ENCODE results near the gene AGAP5. TPM values are rescaled to one million over a fixed set of nuclear protein-coding genes. Genes with fewer than 3 reads are reported as not detected.
"Not testable (repeated sequence)": the region's sequence is repeated elsewhere in the genome, so short reads cannot be mapped to it uniquely, and the experiment has no call there.

The AGAP5 gene
- total and polyA plus RNA-seq, 4 experiments from 2014 or later, result 0.15 to 15.3 (median 13.6) TPM; not detected in 1

DNA sequence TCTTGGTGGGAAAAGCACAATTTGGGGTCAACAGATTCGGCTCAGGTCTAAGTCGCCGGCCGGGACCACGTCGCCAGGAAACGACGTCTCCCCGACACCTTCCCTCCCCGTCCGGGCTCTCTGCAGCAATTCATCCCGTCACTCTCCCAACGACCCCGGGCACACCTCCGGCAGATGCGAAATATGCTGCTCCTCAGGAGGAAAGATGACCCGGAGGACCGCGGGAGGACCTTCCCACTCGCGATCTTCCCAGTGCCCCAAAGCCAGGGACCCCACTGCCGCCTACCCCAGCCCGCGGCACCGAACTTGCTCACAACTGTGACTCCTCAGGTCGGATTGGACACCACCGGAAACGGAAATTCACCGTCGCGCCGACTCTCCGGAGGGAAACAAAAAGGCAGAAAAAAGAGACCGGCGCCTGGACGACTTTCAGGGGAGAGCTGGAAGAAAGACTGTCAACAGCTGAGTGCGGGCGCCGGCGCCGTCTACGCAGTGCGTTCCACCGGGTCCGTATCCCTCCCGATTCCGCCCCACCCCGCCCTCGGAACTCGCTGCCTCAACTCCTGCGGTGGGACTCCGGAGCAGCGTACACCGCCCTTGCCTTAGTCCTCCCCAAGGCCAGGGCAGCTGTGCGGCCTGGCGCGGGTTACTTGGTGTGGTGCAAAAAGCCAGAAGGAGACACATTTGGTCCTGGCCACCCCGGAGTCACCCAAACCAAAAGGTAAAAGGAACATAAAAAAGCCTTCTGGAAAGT lies 32.4 kb upstream of the AGAP5 start:
- intact Hi-C loops (cut with micrococcal nuclease), result loop anchor here (1.0 to 5.0 kb wide), 5 partner anchors 14 to 233 kb away; partner anchors contain the start of genes NDST2, PPP3CB, SEC24C and ZSWIM8
- Histone ChIP-seq H3K9me3 (ENCODE audit: control insufficient read depth in 1 of 2, low read length in 2 of 2) (no peaks in the 10 kb centered on the region), H3K4me3 (ENCODE audit: low read length in 2 of 2) (peak overlapping the region; percentile 78 to 81), H3K36me3 (ENCODE audit: insufficient read depth, low read length) (peaks cover 15% of the 10 kb centered on the region), H3K27me3 (ENCODE audit: insufficient read depth, low read length) (no peaks in the 10 kb centered on the region), H3K4me1 (ENCODE audit: insufficient read depth, low read length) (peaks cover 15% of the 10 kb centered on the region), H3K27ac (ENCODE audit: low read depth, low read length) (peak overlapping the region; percentile 78)
- peak; percentile 87 to 92 (median 90) for DNase-seq
- peak overlapping the region; percentile 97 to 100 (median 98) for H3K27ac Mint-ChIP-seq
- H3K36me3 Mint-ChIP-seq, result peaks cover 16 to 37% of the 10 kb centered on the region in 2 donors
- peak overlapping the region; percentile 98 to 100 (median 100) for H3K4me3 Mint-ChIP-seq
- peaks cover 0 to 2% (median 0%) of the 10 kb centered on the region in 8 donors for H3K9me3 Mint-ChIP-seq
- CTCF ChIA-PET (ENCODE audit: partially characterized antibody), result interaction anchor here (1.0 to 2.0 kb wide), 4 partner anchors 13 to 80 kb away, joined by 3 to 17 read pairs (median 4); partner anchors contain the start of gene SEC24C
- no peaks in the 10 kb centered on the region for H3K27me3 Mint-ChIP-seq
- H3K4me1 Mint-ChIP-seq, result peaks cover 12 to 39% (median 21%) of the 10 kb centered on the region in 4 donors
- POLR2A ChIA-PET (ENCODE audit: partially characterized antibody), result interaction anchor here (1.1 to 3.2 kb wide), 15 partner anchors 13 to 317 kb away, joined by 3 to 79 read pairs (median 5); partner anchors contain the start of genes CHCHD1, PPP3CB, SEC24C and ZSWIM8

DNA sequence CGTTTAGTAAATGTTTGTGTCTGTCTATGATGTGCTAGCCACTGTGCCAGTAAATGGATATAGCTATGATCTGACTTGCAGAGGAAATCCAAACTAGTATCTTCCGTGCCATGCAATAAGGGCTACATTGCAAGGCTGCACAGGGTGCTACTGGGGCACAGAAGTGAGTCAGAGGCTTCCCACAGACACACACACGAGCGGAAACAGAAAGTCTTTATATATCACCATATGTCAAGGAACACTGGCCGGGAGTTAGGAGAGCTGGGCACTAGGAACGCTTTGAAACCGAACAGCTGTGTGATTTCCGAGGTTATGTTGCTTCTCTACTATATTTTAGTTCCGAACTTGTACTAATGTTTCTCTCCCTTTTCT lies 31.9 kb upstream of the AGAP5 start:
- H3K9me3 ChIP-seq (ENCODE audit: control insufficient read depth in 1 of 2, low read length in 2 of 2); H3K27me3 ChIP-seq (ENCODE audit: insufficient read depth, low read length); H3K27me3 Mint-ChIP-seq; H3K9me3 Mint-ChIP-seq: not testable (repeated sequence)
- ChIA-PET CTCF (ENCODE audit: partially characterized antibody) (interaction anchor here (2.0 kb wide), 1 partner anchor 81 kb away, joined by 6 read pairs; no protein-coding TSS in a partner anchor), POLR2A (ENCODE audit: partially characterized antibody) (interaction anchor here (1.1 to 3.2 kb wide), 13 partner anchors 12 to 238 kb away, joined by 3 to 79 read pairs (median 8); partner anchors contain the start of genes CHCHD1, PPP3CB, SEC24C and ZSWIM8)
- H3K27ac ChIP-seq (ENCODE audit: low read depth, low read length), result peak overlapping the region; percentile 78
- H3K27ac Mint-ChIP-seq, result peak overlapping the region; percentile 97 to 100 (median 98)
- H3K4me3 Mint-ChIP-seq, result peak overlapping the region; percentile 98 to 100 (median 100)
- peaks cover 16 to 39% of the 10 kb centered on the region in 2 donors for H3K36me3 Mint-ChIP-seq
- H3K4me1 ChIP-seq (ENCODE audit: insufficient read depth, low read length), result peaks cover 15% of the 10 kb centered on the region
- peaks cover 10 to 35% (median 20%) of the 10 kb centered on the region in 4 donors for H3K4me1 Mint-ChIP-seq
- DNase-seq, result peak in 1 of 5 donors; percentile 77
- H3K4me3 ChIP-seq (ENCODE audit: low read length in 2 of 2), result peak overlapping the region; percentile 78 to 81
- intact Hi-C loops (cut with micrococcal nuclease), result loop anchor here (1.0 to 5.0 kb wide), 5 partner anchors 15 to 232 kb away; partner anchors contain the start of genes NDST2, PPP3CB, SEC24C and ZSWIM8
- peaks cover 15% of the 10 kb centered on the region for H3K36me3 ChIP-seq (ENCODE audit: insufficient read depth, low read length)

DNA sequence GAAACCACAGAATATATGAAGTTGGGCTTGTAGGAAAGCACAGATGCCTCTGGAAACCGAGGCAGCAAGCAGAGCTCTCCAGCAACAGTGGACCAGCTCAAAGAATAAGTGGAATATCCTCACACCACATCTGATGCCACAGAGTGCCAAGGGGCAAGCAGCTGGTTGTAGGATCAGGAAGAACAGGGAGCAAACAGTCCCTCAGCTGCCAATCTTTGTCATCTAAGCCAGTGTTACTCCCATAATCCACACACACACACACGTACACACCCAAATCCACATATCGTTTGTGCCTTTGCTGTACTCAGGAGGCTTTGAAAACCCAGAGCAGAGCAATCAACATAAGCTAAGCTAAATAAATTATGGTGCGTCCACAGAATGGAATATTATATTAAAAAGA lies 25.6 kb upstream of the AGAP5 start:
- Mint-ChIP-seq H3K27me3 (no peaks in the 10 kb centered on the region), H3K4me1 (peaks cover 0 to 6% (median 2%) of the 10 kb centered on the region in 4 donors), H3K4me3 (no peak overlapping the region), H3K36me3 (peaks cover 38 to 69% of the 10 kb centered on the region in 2 donors), H3K27ac (peak overlapping the region in 1 of 7 donors; percentile 8), H3K9me3 (no peaks in the 10 kb centered on the region)
- peaks cover 25% of the 10 kb centered on the region for H3K36me3 ChIP-seq (ENCODE audit: insufficient read depth, low read length)
- H3K27me3 ChIP-seq (ENCODE audit: insufficient read depth, low read length), result no peaks in the 10 kb centered on the region
- no peak for DNase-seq
- no peaks in the 10 kb centered on the region for H3K9me3 ChIP-seq (ENCODE audit: control insufficient read depth in 1 of 2, low read length in 2 of 2)
- POLR2A ChIA-PET (ENCODE audit: partially characterized antibody), result interaction anchor here (0.6 to 0.7 kb wide), 2 partner anchors 229 to 469 kb away, joined by 3 read pairs; no protein-coding TSS in a partner anchor
- CTCF ChIA-PET (ENCODE audit: partially characterized antibody), result no interaction called here
- H3K4me1 ChIP-seq (ENCODE audit: insufficient read depth, low read length), result no peaks in the 10 kb centered on the region
- no peak overlapping the region for H3K27ac ChIP-seq (ENCODE audit: low read depth, low read length)
- no peak overlapping the region for H3K4me3 ChIP-seq (ENCODE audit: low read length in 2 of 2)
- intact Hi-C loops (cut with micrococcal nuclease), result no loop called here

DNA sequence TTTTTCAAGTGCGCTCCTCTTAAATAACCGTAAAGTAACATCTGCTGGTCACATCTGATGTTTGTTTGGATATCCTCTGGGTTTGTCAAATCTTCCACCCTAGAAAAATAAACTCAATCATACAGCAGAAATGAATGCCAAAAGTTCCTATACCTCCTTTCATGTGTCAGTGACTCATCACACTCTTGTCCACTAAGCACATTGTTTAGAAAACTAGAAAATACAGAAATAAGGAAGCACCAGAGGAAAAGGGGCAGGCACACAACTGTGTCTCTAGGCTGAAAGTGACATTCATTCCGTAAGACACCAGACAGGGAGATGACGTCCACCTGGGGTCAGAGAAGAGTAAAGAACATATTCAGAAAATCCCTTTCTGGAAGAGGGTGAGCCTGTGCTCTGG lies 22.7 kb upstream of the AGAP5 start:
- H3K27ac ChIP-seq (ENCODE audit: low read depth, low read length); intact Hi-C loops (cut with micrococcal nuclease); H3K4me1 ChIP-seq (ENCODE audit: insufficient read depth, low read length); H3K4me3 ChIP-seq (ENCODE audit: low read length in 2 of 2); H3K4me1 Mint-ChIP-seq; H3K27me3 ChIP-seq (ENCODE audit: insufficient read depth, low read length); POLR2A ChIA-PET (ENCODE audit: partially characterized antibody); DNase-seq; H3K4me3 Mint-ChIP-seq; H3K9me3 Mint-ChIP-seq; H3K9me3 ChIP-seq (ENCODE audit: control insufficient read depth in 1 of 2, low read length in 2 of 2); CTCF ChIA-PET (ENCODE audit: partially characterized antibody); H3K27me3 Mint-ChIP-seq: not testable (repeated sequence)
- peaks cover 43% of the 10 kb centered on the region for H3K36me3 ChIP-seq (ENCODE audit: insufficient read depth, low read length)
- Mint-ChIP-seq H3K27ac (peak overlapping the region in 2 of 7 donors; percentile 24 to 25), H3K36me3 (peaks cover 39 to 76% of the 10 kb centered on the region in 2 donors)

DNA sequence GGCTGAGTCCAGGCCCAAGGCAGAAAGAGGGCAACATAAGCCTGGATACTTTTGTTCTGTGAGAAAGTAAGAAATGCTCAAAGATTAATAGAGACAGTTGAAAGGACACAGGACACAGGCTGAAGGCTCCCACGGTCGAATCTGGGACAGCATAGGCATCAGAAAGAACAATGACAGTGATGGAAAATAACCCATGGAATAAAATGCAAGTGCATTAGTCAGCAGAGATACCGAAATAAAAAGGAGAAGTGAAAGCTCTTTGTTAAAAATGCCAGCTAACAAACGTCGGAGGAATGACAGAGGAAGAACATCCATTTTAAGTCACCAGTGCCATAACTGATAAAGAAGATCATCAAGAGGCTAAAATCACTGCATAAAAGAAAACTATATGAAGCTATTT lies 19.6 kb upstream of the AGAP5 start:
- Histone ChIP-seq H3K9me3 (ENCODE audit: control insufficient read depth in 1 of 2, low read length in 2 of 2) (no peaks in the 10 kb centered on the region), H3K4me3 (ENCODE audit: low read length in 2 of 2) (no peak overlapping the region), H3K36me3 (ENCODE audit: insufficient read depth, low read length) (peaks cover 45% of the 10 kb centered on the region), H3K27me3 (ENCODE audit: insufficient read depth, low read length) (no peaks in the 10 kb centered on the region), H3K4me1 (ENCODE audit: insufficient read depth, low read length) (no peaks in the 10 kb centered on the region), H3K27ac (ENCODE audit: low read depth, low read length) (no peak overlapping the region)
- ChIA-PET CTCF (ENCODE audit: partially characterized antibody) (no interaction called here), POLR2A (ENCODE audit: partially characterized antibody) (interaction anchor here (0.9 kb wide), 1 partner anchor 13 kb away, joined by 3 read pairs; no protein-coding TSS in a partner anchor)
- no peak overlapping the region for H3K27ac Mint-ChIP-seq
- intact Hi-C loops (cut with micrococcal nuclease), result no loop called here
- H3K4me3 Mint-ChIP-seq, result no peak overlapping the region
- peaks cover 45 to 69% of the 10 kb centered on the region in 2 donors for H3K36me3 Mint-ChIP-seq
- no peaks in the 10 kb centered on the region for H3K27me3 Mint-ChIP-seq
- no peak for DNase-seq
- H3K4me1 Mint-ChIP-seq, result peaks cover 0 to 1% (median 0%) of the 10 kb centered on the region in 4 donors
- H3K9me3 Mint-ChIP-seq, result no peaks in the 10 kb centered on the region

DNA sequence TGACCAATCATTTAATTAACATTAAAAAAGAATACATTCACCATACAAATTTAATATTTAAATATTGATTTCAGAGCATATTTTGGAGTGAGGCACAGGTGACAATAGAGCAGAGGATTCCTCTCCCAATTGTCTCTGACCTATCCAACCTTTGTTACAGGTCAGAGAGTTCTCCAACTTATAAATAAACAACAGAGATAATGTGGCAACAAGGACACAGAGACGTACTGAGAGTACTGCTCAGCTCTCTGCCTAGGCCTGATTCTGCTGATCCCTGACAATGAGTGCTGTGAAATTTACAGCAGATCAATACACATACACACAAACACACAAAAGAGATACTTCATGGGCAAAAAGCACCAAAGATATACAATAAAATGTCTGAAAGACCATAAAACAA lies 18.3 kb upstream of the AGAP5 start:
- POLR2A ChIA-PET (ENCODE audit: partially characterized antibody), result no interaction called here
- Histone ChIP-seq H3K9me3 (ENCODE audit: control insufficient read depth in 1 of 2, low read length in 2 of 2) (no peaks in the 10 kb centered on the region), H3K27ac (ENCODE audit: low read depth, low read length) (no peak overlapping the region), H3K4me3 (ENCODE audit: low read length in 2 of 2) (no peak overlapping the region), H3K4me1 (ENCODE audit: insufficient read depth, low read length) (no peaks in the 10 kb centered on the region), H3K36me3 (ENCODE audit: insufficient read depth, low read length) (peaks cover 44% of the 10 kb centered on the region), H3K27me3 (ENCODE audit: insufficient read depth, low read length) (no peaks in the 10 kb centered on the region)
- H3K36me3 Mint-ChIP-seq, result peaks cover 47 to 58% of the 10 kb centered on the region in 2 donors
- intact Hi-C loops (cut with micrococcal nuclease), result no loop called here
- CTCF ChIA-PET (ENCODE audit: partially characterized antibody), result no interaction called here
- no peak for DNase-seq
- no peaks in the 10 kb centered on the region for H3K4me1 Mint-ChIP-seq
- no peaks in the 10 kb centered on the region for H3K9me3 Mint-ChIP-seq
- no peaks in the 10 kb centered on the region for H3K27me3 Mint-ChIP-seq
- H3K27ac Mint-ChIP-seq, result peak overlapping the region in 1 of 7 donors; percentile 7
- H3K4me3 Mint-ChIP-seq, result no peak overlapping the region

Measured in CD4-positive, alpha-beta memory T cell (primary cell).